A549 treated with CpdA at 1 μM for 4 hours (cell line): ENCODE data around the gene SYT2. TPM values are rescaled to one million over a fixed set of nuclear protein-coding genes. Genes with fewer than 3 reads are reported as not detected.

Source experiments
- total RNA-seq: library from RNA; stranded (reverse); fragments of 200-300 nt; extraction: Qiagen RNA extraction; gene quantifications from 5 replicates; pipeline ENCODE4 v1.2.3, GENCODE V29; 2022; ENCODE audit warnings: low read depth

Gene SYT2
- 0.01 to 0.07 TPM (median 0.02 TPM) in 5 replicates for total RNA-seq

DNA sequence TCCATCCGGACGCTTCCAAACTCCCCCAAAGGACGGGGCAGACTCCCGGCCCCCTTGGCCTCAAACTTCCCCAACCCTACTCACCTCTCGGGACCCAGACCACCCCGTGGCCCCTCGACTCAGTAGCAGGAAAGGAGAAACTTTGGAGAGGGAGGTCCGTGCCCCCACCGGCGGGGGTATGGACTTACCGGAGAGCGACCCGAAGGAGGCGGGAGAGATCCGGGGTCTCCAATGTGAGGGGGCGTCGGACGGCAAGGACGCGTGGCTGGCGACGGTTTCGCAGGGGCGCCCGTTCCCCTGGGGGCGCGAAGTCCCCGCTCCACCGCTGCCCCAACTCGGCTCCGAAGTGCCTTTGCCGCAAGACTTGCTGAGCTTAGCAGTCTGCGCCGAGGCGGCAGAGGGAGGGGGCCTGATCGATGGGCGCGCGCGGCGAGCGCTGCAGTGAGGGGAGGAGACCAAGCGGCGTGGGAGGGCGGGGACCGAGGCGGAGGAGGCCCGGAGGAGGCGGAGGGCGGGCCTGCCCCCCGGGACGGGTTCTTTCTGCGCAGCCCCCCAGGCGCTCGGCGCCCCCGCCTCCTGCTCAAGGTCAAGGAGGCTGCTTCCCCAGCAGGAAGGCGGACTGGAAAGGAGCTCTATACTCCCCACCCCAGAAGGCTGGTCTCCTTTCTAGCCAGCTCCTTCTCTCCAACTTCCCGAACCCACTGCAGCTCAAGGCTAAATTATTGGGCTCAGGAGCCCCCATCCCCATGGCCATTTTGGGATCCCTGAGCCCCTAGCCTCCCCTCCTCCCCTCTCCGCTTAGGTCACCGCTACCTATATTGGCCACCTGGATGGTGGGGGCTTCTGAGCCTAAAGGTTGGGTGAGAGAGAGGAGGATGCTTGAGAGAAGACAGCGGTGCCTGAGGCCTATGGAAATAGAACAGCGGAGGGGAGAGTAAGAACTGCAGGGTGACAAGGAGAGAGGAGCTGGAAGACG, at the start of gene SYT2:
Gene SYT2, minus strand, starts transcription at position 385 of the 976 bp plus-strand sequence. CDS start 104,682 bp downstream, outside the sequence.

Other genes with a start within 250 kb of the SYT2 start
- 16.0 to 18.4 TPM (median 16.8 TPM) in 5 replicates for gene KDM5B, start 98.0 kb upstream of the SYT2 start, total RNA-seq
- 2.5 to 3.9 TPM (median 3.6 TPM) in 5 replicates for gene PCAT6, start 100.5 kb upstream of the SYT2 start, total RNA-seq
- gene RABIF, start 178.7 kb upstream of the SYT2 start, total RNA-seq: 13.3 to 15.8 TPM (median 14.7 TPM) in 5 replicates
- 15.8 to 18.5 TPM (median 17.0 TPM) in 5 replicates for gene KLHL12, start 216.8 kb upstream of the SYT2 start, total RNA-seq
- gene ADIPOR1, start 247.9 kb upstream of the SYT2 start, total RNA-seq: 60.5 to 70.1 TPM (median 66.6 TPM) in 5 replicates